HepG2 (cell line): ENCODE data around the gene ART4. TPM values are rescaled to one million over a fixed set of nuclear protein-coding genes. Genes with fewer than 3 reads are reported as not detected.
A peak's percentile ranks its signal among the peaks of the same experiment; 100 is the strongest.

Experiments used
- BORCS8-MEF2B ChIP-seq: sonication (generic); formaldehyde crosslinking; IDR thresholded peaks from 2 replicates; pipeline ENCODE4 v1.8.0; 2022; ENCODE audit warnings: mild to moderate bottlenecking, missing genetic modification reagents
- CHD2 ChIP-seq: IDR thresholded peaks from 2 replicates; pipeline ENCODE4 v1.6.1; 2011; ENCODE audit warnings: low read depth, low read length, improper control_type of control experiment
- CHD4 ChIP-seq: fragments of 200-600 bp; sonication (generic); IDR thresholded peaks from 2 replicates; pipeline ENCODE4 v1.7.0; 2017; ENCODE audit warnings: mild to moderate bottlenecking, low read length, borderline replicate concordance
- EEA1 ChIP-seq: sonication (generic); formaldehyde crosslinking; IDR thresholded peaks from 2 replicates; pipeline ENCODE4 v1.5.1; 2020; ENCODE audit warnings: mild to moderate bottlenecking, missing genetic modification reagents, borderline replicate concordance
- HNF4A ChIP-seq: sonication (generic); formaldehyde crosslinking; IDR thresholded peaks from 2 replicates; pipeline ENCODE4 v1.4.0; 2020; ENCODE audit warnings: missing genetic modification reagents
- IRX3 ChIP-seq: sonication (generic); formaldehyde crosslinking; IDR thresholded peaks from 2 replicates; pipeline ENCODE4 v1.8.1; 2023; ENCODE audit warnings: mild to moderate bottlenecking, low read depth, missing genetic modification reagents, borderline replicate concordance
- KDM5B ChIP-seq: sonication (generic); formaldehyde crosslinking; IDR thresholded peaks from 2 replicates; pipeline ENCODE4 v1.4.0; 2020; ENCODE audit warnings: missing genetic modification reagents, mild to moderate bottlenecking, borderline replicate concordance
- MAF1 ChIP-seq: sonication (generic); formaldehyde crosslinking; IDR thresholded peaks from 2 replicates; pipeline ENCODE4 v1.5.0; 2020; ENCODE audit warnings: missing genetic modification reagents, borderline replicate concordance
- MED1 ChIP-seq: sonication (generic); formaldehyde crosslinking; IDR thresholded peaks from 2 replicates; pipeline ENCODE4 v1.4.0; 2020; ENCODE audit warnings: missing genetic modification reagents
- NR2F1 ChIP-seq, 2 experiments: fragments of 450-650 bp in 1 of 2; formaldehyde crosslinking in 1 of 2; IDR thresholded peaks; 2 replicates each; pipeline versions ENCODE4 v1.5.0 to v1.6.1; 2016 to 2020; ENCODE audit warnings: mild to moderate bottlenecking in 1 of 2, missing compliant biosample characterization in 1 of 2, missing genetic modification reagents in 1 of 2, moderate library complexity in 1 of 2
- ONECUT2 ChIP-seq: sonication (generic); formaldehyde crosslinking; IDR thresholded peaks from 2 replicates; pipeline ENCODE4 v1.4.0; 2020; ENCODE audit warnings: missing genetic modification reagents
- RFX5 ChIP-seq: IDR thresholded peaks from 2 replicates; pipeline ENCODE4 v1.6.1; 2011; ENCODE audit warnings: low read depth, low read length, improper control_type of control experiment
- RFXANK ChIP-seq: IDR thresholded peaks from 2 replicates; pipeline ENCODE4 v1.6.1; 2016
- SOX13 ChIP-seq, 3 experiments: fragments of 450-650 bp in 1 of 3; sonication (generic) in 1 of 3; formaldehyde crosslinking in 1 of 3; IDR thresholded peaks in 2 of 3; conservative IDR thresholded peaks in 1 of 3; 2 replicates each; pipeline versions ENCODE4 v1.5.0 to v1.6.1; 2016 to 2020; ENCODE audit warnings: antibody characterized with exemption in 1 of 3, mild to moderate bottlenecking in 1 of 3, missing compliant biosample characterization in 1 of 3, missing genetic modification reagents in 1 of 3, moderate library complexity in 1 of 3
- ZNF17 ChIP-seq: sonication (generic); formaldehyde crosslinking; IDR thresholded peaks from 2 replicates; pipeline ENCODE4 v1.5.0; 2020; ENCODE audit warnings: mild to moderate bottlenecking, missing genetic modification reagents
- ZNF20 ChIP-seq: sonication (generic); formaldehyde crosslinking; IDR thresholded peaks from 2 replicates; pipeline ENCODE4 v1.4.0; 2020; ENCODE audit warnings: mild to moderate bottlenecking, moderate library complexity, missing genetic modification reagents
- ZNF326 ChIP-seq: sonication (generic); formaldehyde crosslinking; IDR thresholded peaks from 2 replicates; pipeline ENCODE4 v1.4.0; 2020; ENCODE audit warnings: missing genetic modification reagents, borderline replicate concordance
- ZNF354B ChIP-seq: sonication (generic); formaldehyde crosslinking; IDR thresholded peaks from 2 replicates; pipeline ENCODE4 v1.8.0; 2022; ENCODE audit warnings: mild to moderate bottlenecking, missing genetic modification reagents
- ZNF432 ChIP-seq: sonication (generic); formaldehyde crosslinking; IDR thresholded peaks from 2 replicates; pipeline ENCODE4 v1.5.0; 2020; ENCODE audit warnings: missing genetic modification reagents, mild to moderate bottlenecking, borderline replicate concordance
- ZNF496 ChIP-seq: sonication (generic); formaldehyde crosslinking; IDR thresholded peaks from 2 replicates; pipeline ENCODE4 v1.8.1; 2023; ENCODE audit warnings: mild to moderate bottlenecking, moderate library complexity, missing genetic modification reagents; ENCODE audit not compliant: insufficient replicate concordance
- ZNF598 ChIP-seq: sonication (generic); formaldehyde crosslinking; IDR thresholded peaks from 2 replicates; pipeline ENCODE4 v1.5.1; 2020; ENCODE audit warnings: mild to moderate bottlenecking, missing genetic modification reagents, borderline replicate concordance
- ZNF629 ChIP-seq: sonication (generic); formaldehyde crosslinking; conservative IDR thresholded peaks from 2 replicates; pipeline ENCODE4 v1.5.0; 2020; ENCODE audit warnings: missing genetic modification reagents
- ZNF747 ChIP-seq: sonication (generic); formaldehyde crosslinking; IDR thresholded peaks from 2 replicates; pipeline ENCODE4 v1.8.1; 2023; ENCODE audit warnings: missing genetic modification reagents, mild to moderate bottlenecking, borderline replicate concordance
- ZSCAN25 ChIP-seq: sonication (generic); formaldehyde crosslinking; IDR thresholded peaks from 2 replicates; pipeline ENCODE4 v1.8.0; 2022; ENCODE audit warnings: mild to moderate bottlenecking, missing genetic modification reagents
- polyA plus RNA-seq, 8 experiments: library from polyadenylated mRNA; depleted of rRNA in 3 of 8; stranded (reverse) in 7 of 8; unstranded in 1 of 8; fragments of >200 nt; fragmentation: Illumina TruSeq in 4 of 8; extraction: Trizol in 4 of 8; gene quantifications; 2 replicates each; pipeline versions ENCODE4 v1.2.1 to v1.2.3, GENCODE V29; 2011 to 2016; ENCODE audit warnings: low read depth in 4 of 8, missing spikeins in 1 of 8, mixed read lengths in 1 of 8; ENCODE audit not compliant: insufficient read depth in 1 of 8
- total RNA-seq, 5 experiments: library from RNA; depleted of rRNA; stranded (reverse); fragments of >200 nt; fragmentation: Illumina TruSeq; extraction: Trizol; gene quantifications; 2 replicates each; pipeline ENCODE4 v1.2.3, GENCODE V29; 2016; ENCODE audit warnings: low read depth in 1 of 5
- TF ChIP-seq, protein P1 (sequence below): sonication (generic); formaldehyde crosslinking; IDR thresholded peaks from 2 replicates; pipeline ENCODE4; 2020; ENCODE audit warnings: missing genetic modification reagents, mild to moderate bottlenecking, borderline replicate concordance
- TF ChIP-seq, protein P2 (sequence below): sonication (generic); formaldehyde crosslinking; IDR thresholded peaks from 2 replicates; pipeline ENCODE4 v1.5.1; 2020; ENCODE audit warnings: missing genetic modification reagents, mild to moderate bottlenecking, borderline replicate concordance
- TF ChIP-seq, protein P3 (sequence below): sonication (generic); formaldehyde crosslinking; IDR thresholded peaks from 2 replicates; pipeline ENCODE4 v1.5.0; 2020; ENCODE audit warnings: mild to moderate bottlenecking, low read depth, missing genetic modification reagents, borderline replicate concordance

Gene ART4
- total and polyA plus RNA-seq, 2 of the 13 experiments (the other 11 are each of a cell fraction or from before 2014, with no cell fraction given), result 17.6 to 20.3 TPM

- TF ChIP-seq NR2F1 (CRISPR knock-in tag; IDR thresholded peaks at IDR 0.05) (no peak), ZNF496 (CRISPR knock-in tag) (no peak), ZNF354B (no peak), MAF1 (CRISPR knock-in tag) (no peak), EEA1 (CRISPR knock-in tag) (no peak), ZNF598 (peak; percentile 67; the same call in 1 of the 2 replicates), ZNF20 (no peak), ZNF326 (CRISPR knock-in tag) (no peak), CHD4 (no peak), RFXANK (CRISPR knock-in tag) (no peak), HNF4A (CRISPR knock-in tag) (no peak), MED1 (no peak), ZNF432 (CRISPR knock-in tag) (no peak), SOX13 (IDR thresholded peaks at IDR 0.05) (no peak), SOX13 (CRISPR knock-in tag; conservative IDR thresholded peaks at IDR 0.05 in 1 of 2, IDR thresholded peaks at IDR 0.05 in 1 of 2) (0 out of 4 replicates have a peak, but pooled peaks of 1 of the 2 experiments have one; percentile 11), ZSCAN25 (no peak), RFX5 (no peak), ONECUT2 (CRISPR knock-in tag) (no peak), KDM5B (CRISPR knock-in tag) (peak; percentile 61; the same call in 1 of the 2 replicates), CHD2 (no peak), ZNF17 (CRISPR knock-in tag) (no peak), BORCS8-MEF2B (no peak; the same call in 1 of the 2 replicates), ZNF747 (CRISPR knock-in tag) (no peak), IRX3 (no peak), ZNF629 (CRISPR knock-in tag) (no peak)
- TF ChIP-seq, protein P1, sequence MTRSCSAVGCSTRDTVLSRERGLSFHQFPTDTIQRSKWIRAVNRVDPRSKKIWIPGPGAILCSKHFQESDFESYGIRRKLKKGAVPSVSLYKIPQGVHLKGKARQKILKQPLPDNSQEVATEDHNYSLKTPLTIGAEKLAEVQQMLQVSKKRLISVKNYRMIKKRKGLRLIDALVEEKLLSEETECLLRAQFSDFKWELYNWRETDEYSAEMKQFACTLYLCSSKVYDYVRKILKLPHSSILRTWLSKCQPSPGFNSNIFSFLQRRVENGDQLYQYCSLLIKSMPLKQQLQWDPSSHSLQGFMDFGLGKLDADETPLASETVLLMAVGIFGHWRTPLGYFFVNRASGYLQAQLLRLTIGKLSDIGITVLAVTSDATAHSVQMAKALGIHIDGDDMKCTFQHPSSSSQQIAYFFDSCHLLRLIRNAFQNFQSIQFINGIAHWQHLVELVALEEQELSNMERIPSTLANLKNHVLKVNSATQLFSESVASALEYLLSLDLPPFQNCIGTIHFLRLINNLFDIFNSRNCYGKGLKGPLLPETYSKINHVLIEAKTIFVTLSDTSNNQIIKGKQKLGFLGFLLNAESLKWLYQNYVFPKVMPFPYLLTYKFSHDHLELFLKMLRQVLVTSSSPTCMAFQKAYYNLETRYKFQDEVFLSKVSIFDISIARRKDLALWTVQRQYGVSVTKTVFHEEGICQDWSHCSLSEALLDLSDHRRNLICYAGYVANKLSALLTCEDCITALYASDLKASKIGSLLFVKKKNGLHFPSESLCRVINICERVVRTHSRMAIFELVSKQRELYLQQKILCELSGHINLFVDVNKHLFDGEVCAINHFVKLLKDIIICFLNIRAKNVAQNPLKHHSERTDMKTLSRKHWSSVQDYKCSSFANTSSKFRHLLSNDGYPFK (CRISPR knock-in tag), result peak; percentile 89; the same call in 1 of the 2 replicates
- TF ChIP-seq, protein P2, sequence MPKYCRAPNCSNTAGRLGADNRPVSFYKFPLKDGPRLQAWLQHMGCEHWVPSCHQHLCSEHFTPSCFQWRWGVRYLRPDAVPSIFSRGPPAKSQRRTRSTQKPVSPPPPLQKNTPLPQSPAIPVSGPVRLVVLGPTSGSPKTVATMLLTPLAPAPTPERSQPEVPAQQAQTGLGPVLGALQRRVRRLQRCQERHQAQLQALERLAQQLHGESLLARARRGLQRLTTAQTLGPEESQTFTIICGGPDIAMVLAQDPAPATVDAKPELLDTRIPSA (CRISPR knock-in tag), result no peak
- TF ChIP-seq, protein P3, sequence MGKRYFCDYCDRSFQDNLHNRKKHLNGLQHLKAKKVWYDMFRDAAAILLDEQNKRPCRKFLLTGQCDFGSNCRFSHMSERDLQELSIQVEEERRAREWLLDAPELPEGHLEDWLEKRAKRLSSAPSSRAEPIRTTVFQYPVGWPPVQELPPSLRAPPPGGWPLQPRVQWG, result no peak
These were observed 40.1 kb downstream of the ART4 start, which contains the start of the genes C12orf60 and WBP11 (continued) for GRCh38 chr12:14803011-14803829.
